ENCODE results near the gene AKNA.

AKNA gene

GRCh38 chr9:114387680-114388356, at the start of gene AKNA:
Gene AKNA, minus strand, starts transcription at chr9:114387982. Its CDS starts 6,649 bp downstream, at chr9:114381333.
- peak; percentile 70 to 72 for DNase-seq (ENCODE audit: extremely low read depth in 1 of 2, low read depth in 1 of 2)

GRCh38 chr9:114437401-114437893, 49.7 kb upstream of the AKNA start:
- DNase-seq (ENCODE audit: extremely low read depth in 1 of 2, low read depth in 1 of 2): no peak

GRCh38 chr9:114434878-114435311, 47.1 kb upstream of the AKNA start:
- DNase-seq (ENCODE audit: extremely low read depth in 1 of 2, low read depth in 1 of 2): no peak

- no peak for DNase-seq (ENCODE audit: extremely low read depth in 1 of 2, low read depth in 1 of 2)
Observed at GRCh38 chr9:114433720-114434255, 46.0 kb upstream of the AKNA start.

GRCh38 chr9:114433086-114433485, 45.3 kb upstream of the AKNA start:
- DNase-seq (ENCODE audit: extremely low read depth in 1 of 2, low read depth in 1 of 2): no peak

- no peak for DNase-seq (ENCODE audit: extremely low read depth in 1 of 2, low read depth in 1 of 2)
Observed at GRCh38 chr9:114432323-114433067, 44.7 kb upstream of the AKNA start.

- DNase-seq (ENCODE audit: extremely low read depth in 1 of 2, low read depth in 1 of 2): no peak
Observed at GRCh38 chr9:114431770-114432169, 44.0 kb upstream of the AKNA start.

GRCh38 chr9:114431003-114431402, 43.2 kb upstream of the AKNA start:
- DNase-seq (ENCODE audit: extremely low read depth in 1 of 2, low read depth in 1 of 2): no peak

- DNase-seq (ENCODE audit: extremely low read depth in 1 of 2, low read depth in 1 of 2): no peak
Observed at GRCh38 chr9:114430457-114430856, 42.7 kb upstream of the AKNA start.

GRCh38 chr9:114429488-114429887, 41.7 kb upstream of the AKNA start:
- no peak for DNase-seq (ENCODE audit: extremely low read depth in 1 of 2, low read depth in 1 of 2)

- no peak for DNase-seq (ENCODE audit: extremely low read depth in 1 of 2, low read depth in 1 of 2)
Observed at GRCh38 chr9:114428466-114428865, 40.7 kb upstream of the AKNA start.

- DNase-seq (ENCODE audit: extremely low read depth in 1 of 2, low read depth in 1 of 2): no peak
Observed at GRCh38 chr9:114427644-114428043, 39.9 kb upstream of the AKNA start.

GRCh38 chr9:114426046-114426948, 38.5 kb upstream of the AKNA start:
- no peak for DNase-seq (ENCODE audit: extremely low read depth in 1 of 2, low read depth in 1 of 2)

- no peak for DNase-seq (ENCODE audit: extremely low read depth in 1 of 2, low read depth in 1 of 2)
Observed at GRCh38 chr9:114425126-114425525, 37.3 kb upstream of the AKNA start.

GRCh38 chr9:114424126-114424525, 36.3 kb upstream of the AKNA start:
- DNase-seq (ENCODE audit: extremely low read depth in 1 of 2, low read depth in 1 of 2): no peak

GRCh38 chr9:114423181-114423580, 35.4 kb upstream of the AKNA start:
- no peak for DNase-seq (ENCODE audit: extremely low read depth in 1 of 2, low read depth in 1 of 2)

GRCh38 chr9:114421147-114421546, 33.4 kb upstream of the AKNA start:
- no peak for DNase-seq (ENCODE audit: extremely low read depth in 1 of 2, low read depth in 1 of 2)

- no peak for DNase-seq (ENCODE audit: extremely low read depth in 1 of 2, low read depth in 1 of 2)
Observed at GRCh38 chr9:114419796-114420195, 32.0 kb upstream of the AKNA start.

GRCh38 chr9:114418053-114418452, 30.3 kb upstream of the AKNA start:
- DNase-seq (ENCODE audit: extremely low read depth in 1 of 2, low read depth in 1 of 2): no peak

GRCh38 chr9:114417511-114417910, 29.7 kb upstream of the AKNA start:
- no peak for DNase-seq (ENCODE audit: extremely low read depth in 1 of 2, low read depth in 1 of 2)

GRCh38 chr9:114416906-114417305, 29.1 kb upstream of the AKNA start:
- no peak for DNase-seq (ENCODE audit: extremely low read depth in 1 of 2, low read depth in 1 of 2)

Data from activated CD8-positive, alpha-beta memory T cell treated with anti-CD3 and anti-CD28 coated beads for 1 hour (primary cell).